Peyer's patch (tissue), 4 donors: ENCODE data around the gene TSN.

Experiments
- POLR2A ChIP-seq, 2 donors: fragments of 450-650 bp; IDR thresholded peaks; one replicate each; pipeline ENCODE4 v1.5.1; 2017; ENCODE audit warnings: antibody characterized with exemption in 2 of 2, mild to moderate bottlenecking in 2 of 2, moderate library complexity in 2 of 2
- TF ChIP-seq, protein P1 (sequence below), 6 experiments: fragments of 450-650 bp in 4 of 6; fragments of 200-600 bp in 2 of 6; sonication (generic) in 1 of 6; IDR thresholded peaks; one replicate each; pipeline ENCODE4 v1.5.1; 2017 to 2019; ENCODE audit warnings: antibody characterized with exemption in 6 of 6, mild to moderate bottlenecking in 3 of 6, moderate library complexity in 1 of 6

DNA sequence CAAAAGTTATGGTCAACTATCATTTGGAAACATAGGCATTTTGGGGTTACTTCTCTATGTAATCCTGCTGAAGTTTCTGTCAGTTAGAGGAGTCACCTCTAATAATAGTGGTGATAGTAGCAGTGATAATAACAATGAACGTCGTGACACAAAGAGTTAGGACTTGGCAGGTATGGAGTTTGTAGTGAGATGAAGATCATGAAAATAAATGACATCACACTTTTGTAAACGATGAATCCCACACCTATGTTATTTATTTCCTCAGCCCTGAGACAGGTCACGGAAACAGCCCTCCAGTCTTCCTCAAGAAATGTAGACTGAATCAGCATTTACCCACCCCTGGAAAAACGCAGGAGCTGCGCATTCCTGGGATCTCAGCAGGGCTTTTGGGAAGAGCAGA is 38.8 kb downstream of the TSN start:
- no peak for TF ChIP-seq POLR2A (IDR thresholded peaks at IDR 0.05)
- TF ChIP-seq, protein P1, sequence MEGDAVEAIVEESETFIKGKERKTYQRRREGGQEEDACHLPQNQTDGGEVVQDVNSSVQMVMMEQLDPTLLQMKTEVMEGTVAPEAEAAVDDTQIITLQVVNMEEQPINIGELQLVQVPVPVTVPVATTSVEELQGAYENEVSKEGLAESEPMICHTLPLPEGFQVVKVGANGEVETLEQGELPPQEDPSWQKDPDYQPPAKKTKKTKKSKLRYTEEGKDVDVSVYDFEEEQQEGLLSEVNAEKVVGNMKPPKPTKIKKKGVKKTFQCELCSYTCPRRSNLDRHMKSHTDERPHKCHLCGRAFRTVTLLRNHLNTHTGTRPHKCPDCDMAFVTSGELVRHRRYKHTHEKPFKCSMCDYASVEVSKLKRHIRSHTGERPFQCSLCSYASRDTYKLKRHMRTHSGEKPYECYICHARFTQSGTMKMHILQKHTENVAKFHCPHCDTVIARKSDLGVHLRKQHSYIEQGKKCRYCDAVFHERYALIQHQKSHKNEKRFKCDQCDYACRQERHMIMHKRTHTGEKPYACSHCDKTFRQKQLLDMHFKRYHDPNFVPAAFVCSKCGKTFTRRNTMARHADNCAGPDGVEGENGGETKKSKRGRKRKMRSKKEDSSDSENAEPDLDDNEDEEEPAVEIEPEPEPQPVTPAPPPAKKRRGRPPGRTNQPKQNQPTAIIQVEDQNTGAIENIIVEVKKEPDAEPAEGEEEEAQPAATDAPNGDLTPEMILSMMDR (IDR thresholded peaks at IDR 0.05): no peak
